ENCODE data around the gene LILRB5. TPM values are rescaled to one million over a fixed set of nuclear protein-coding genes. Genes with fewer than 3 reads are reported as not detected.

Gene LILRB5
- total RNA-seq, 1 experiment from 2014 or later, result not detected

GRCh38 chr19:54271106-54271505, 14.0 kb upstream of the LILRB5 start:
- intact Hi-C loops (cut with micrococcal nuclease; ENCODE audit: unreplicated experiment), result no loop called here
- POLR2A ChIA-PET (ENCODE audit: low non-redundant PET), result no interaction called here
- DNase-seq (ENCODE audit: low spot score), result no peak
- H3K27ac ChIP-seq (ENCODE audit: low read depth, low read length, poor library complexity, severe bottlenecking), result no peak overlapping the region
- CTCF ChIA-PET, result no interaction called here
- no peaks in the 10 kb centered on the region for H3K4me1 ChIP-seq (ENCODE audit: insufficient read depth, low read length, poor library complexity, severe bottlenecking)
- no peak overlapping the region for H3K4me3 ChIP-seq (ENCODE audit: low read depth, low read length, poor library complexity, severe bottlenecking)
- TF ChIP-seq CTCF (conservative IDR thresholded peaks at IDR 0.05; ENCODE audit: low read depth, low read length) (no peak), EZH2 (IDR thresholded peaks at IDR 0.05; ENCODE audit: borderline replicate concordance, low read depth, low read length, poor library complexity, severe bottlenecking) (no peak)
- no peaks in the 10 kb centered on the region for H3K36me3 ChIP-seq (ENCODE audit: insufficient read depth, low read length, poor library complexity, severe bottlenecking)
- no TSS peak for BruUV-seq (replicated peaks)
- peaks cover 35% of the 10 kb centered on the region for H3K27me3 ChIP-seq (replicated peaks; ENCODE audit: insufficient read depth, low read depth, low read length, poor library complexity)
- H3K9me3 ChIP-seq (ENCODE audit: low read depth, low read length, poor library complexity, severe bottlenecking), result no peaks in the 10 kb centered on the region

- DNase-seq (ENCODE audit: low spot score), result no peak
- no peaks in the 10 kb centered on the region for H3K9me3 ChIP-seq (ENCODE audit: low read depth, low read length, poor library complexity, severe bottlenecking)
- TF ChIP-seq EZH2 (IDR thresholded peaks at IDR 0.05; ENCODE audit: borderline replicate concordance, low read depth, low read length, poor library complexity, severe bottlenecking) (no peak), CTCF (conservative IDR thresholded peaks at IDR 0.05; ENCODE audit: low read depth, low read length) (no peak)
- H3K27ac ChIP-seq (ENCODE audit: low read depth, low read length, poor library complexity, severe bottlenecking), result no peak overlapping the region
- ChIA-PET POLR2A (ENCODE audit: low non-redundant PET) (no interaction called here), CTCF (no interaction called here)
- peaks cover 23% of the 10 kb centered on the region for H3K27me3 ChIP-seq (replicated peaks; ENCODE audit: insufficient read depth, low read depth, low read length, poor library complexity)
- intact Hi-C loops (cut with micrococcal nuclease; ENCODE audit: unreplicated experiment), result no loop called here
- H3K4me1 ChIP-seq (ENCODE audit: insufficient read depth, low read length, poor library complexity, severe bottlenecking), result no peaks in the 10 kb centered on the region
- H3K4me3 ChIP-seq (ENCODE audit: low read depth, low read length, poor library complexity, severe bottlenecking), result no peak overlapping the region
- no peaks in the 10 kb centered on the region for H3K36me3 ChIP-seq (ENCODE audit: insufficient read depth, low read length, poor library complexity, severe bottlenecking)
- BruUV-seq (replicated peaks), result no TSS peak
Measured at GRCh38 chr19:54268936-54269335, 11.9 kb upstream of the LILRB5 start.

- ChIA-PET CTCF (interaction anchor here (0.5 to 1.1 kb wide), 6 partner anchors 9 to 446 kb away, joined by 3 to 5 read pairs (median 3); partner anchors contain the start of genes CNOT3 and LILRB5), POLR2A (ENCODE audit: low non-redundant PET) (no interaction called here)
- H3K27me3 ChIP-seq (replicated peaks; ENCODE audit: insufficient read depth, low read depth, low read length, poor library complexity), result peaks cover 15% of the 10 kb centered on the region
- H3K9me3 ChIP-seq (ENCODE audit: low read depth, low read length, poor library complexity, severe bottlenecking), result no peaks in the 10 kb centered on the region
- H3K36me3 ChIP-seq (ENCODE audit: insufficient read depth, low read length, poor library complexity, severe bottlenecking), result no peaks in the 10 kb centered on the region
- peak; percentile 77 for TF ChIP-seq CTCF (conservative IDR thresholded peaks at IDR 0.05; ENCODE audit: low read depth, low read length)
- no peak for TF ChIP-seq EZH2 (IDR thresholded peaks at IDR 0.05; ENCODE audit: borderline replicate concordance, low read depth, low read length, poor library complexity, severe bottlenecking)
- DNase-seq (ENCODE audit: low spot score), result peak; percentile 76
- intact Hi-C loops (cut with micrococcal nuclease; ENCODE audit: unreplicated experiment), result no loop called here
- no peak overlapping the region for H3K4me3 ChIP-seq (ENCODE audit: low read depth, low read length, poor library complexity, severe bottlenecking)
- no TSS peak for BruUV-seq (replicated peaks)
- no peak overlapping the region for H3K27ac ChIP-seq (ENCODE audit: low read depth, low read length, poor library complexity, severe bottlenecking)
- H3K4me1 ChIP-seq (ENCODE audit: insufficient read depth, low read length, poor library complexity, severe bottlenecking), result no peaks in the 10 kb centered on the region
Measured at GRCh38 chr19:54266133-54266532, 9.1 kb upstream of the LILRB5 start.
